ENCODE measurements around the gene RAPGEF2. TPM values are rescaled to one million over a fixed set of nuclear protein-coding genes. Genes with fewer than 3 reads are reported as not detected.

Gene RAPGEF2
- total RNA-seq, 1 donor from 2014 or later: 31.0 TPM

- DNase-seq (ENCODE audit: low spot score): no peak
- H3K4me1 Mint-ChIP-seq (ENCODE audit: low read depth): peaks cover 54% of the 10 kb centered on the region
- no peaks in the 10 kb centered on the region for H3K9me3 Mint-ChIP-seq (ENCODE audit: low read depth)
- no peak overlapping the region for H3K4me3 Mint-ChIP-seq (ENCODE audit: unreplicated experiment)
- no peaks in the 10 kb centered on the region for H3K27me3 Mint-ChIP-seq (ENCODE audit: low read depth)
- peaks cover 6% of the 10 kb centered on the region for H3K36me3 Mint-ChIP-seq (ENCODE audit: low read depth)
- TF ChIP-seq CTCF (IDR thresholded peaks at IDR 0.05): no peak
- peak overlapping the region; percentile 1 for H3K27ac Mint-ChIP-seq (ENCODE audit: unreplicated experiment)
Measured at GRCh38 chr4:159282329-159282728, 179.4 kb downstream of the RAPGEF2 start.

GRCh38 chr4:159282944-159283343 lies 180.1 kb downstream of the RAPGEF2 start:
- TF ChIP-seq CTCF (IDR thresholded peaks at IDR 0.05): no peak
- H3K9me3 Mint-ChIP-seq (ENCODE audit: low read depth): no peaks in the 10 kb centered on the region
- H3K27ac Mint-ChIP-seq (ENCODE audit: unreplicated experiment): no peak overlapping the region
- H3K4me3 Mint-ChIP-seq (ENCODE audit: unreplicated experiment): no peak overlapping the region
- H3K27me3 Mint-ChIP-seq (ENCODE audit: low read depth): no peaks in the 10 kb centered on the region
- peaks cover 54% of the 10 kb centered on the region for H3K4me1 Mint-ChIP-seq (ENCODE audit: low read depth)
- no peak for DNase-seq (ENCODE audit: low spot score)
- H3K36me3 Mint-ChIP-seq (ENCODE audit: low read depth): peaks cover 2% of the 10 kb centered on the region

GRCh38 chr4:159283696-159284095 lies 180.8 kb downstream of the RAPGEF2 start:
- Mint-ChIP-seq H3K9me3 (ENCODE audit: low read depth) (no peaks in the 10 kb centered on the region), H3K27me3 (ENCODE audit: low read depth) (no peaks in the 10 kb centered on the region), H3K4me3 (ENCODE audit: unreplicated experiment) (peak overlapping the region; percentile 0), H3K36me3 (ENCODE audit: low read depth) (peaks cover 5% of the 10 kb centered on the region), H3K4me1 (ENCODE audit: low read depth) (peaks cover 56% of the 10 kb centered on the region), H3K27ac (ENCODE audit: unreplicated experiment) (peak overlapping the region; percentile 76)
- TF ChIP-seq CTCF (IDR thresholded peaks at IDR 0.05): no peak
- no peak for DNase-seq (ENCODE audit: low spot score)

- H3K9me3 Mint-ChIP-seq (ENCODE audit: low read depth): no peaks in the 10 kb centered on the region
- H3K36me3 Mint-ChIP-seq (ENCODE audit: low read depth): peaks cover 6% of the 10 kb centered on the region
- TF ChIP-seq CTCF (IDR thresholded peaks at IDR 0.05): no peak
- peak overlapping the region; percentile 0 for H3K4me3 Mint-ChIP-seq (ENCODE audit: unreplicated experiment)
- H3K4me1 Mint-ChIP-seq (ENCODE audit: low read depth): peaks cover 60% of the 10 kb centered on the region
- no peak for DNase-seq (ENCODE audit: low spot score)
- no peaks in the 10 kb centered on the region for H3K27me3 Mint-ChIP-seq (ENCODE audit: low read depth)
- H3K27ac Mint-ChIP-seq (ENCODE audit: unreplicated experiment): peak overlapping the region; percentile 76
Measured at GRCh38 chr4:159284113-159284512, 181.2 kb downstream of the RAPGEF2 start.

- H3K27ac Mint-ChIP-seq (ENCODE audit: unreplicated experiment): peak overlapping the region; percentile 76
- H3K36me3 Mint-ChIP-seq (ENCODE audit: low read depth): peaks cover 6% of the 10 kb centered on the region
- no peaks in the 10 kb centered on the region for H3K27me3 Mint-ChIP-seq (ENCODE audit: low read depth)
- no peaks in the 10 kb centered on the region for H3K9me3 Mint-ChIP-seq (ENCODE audit: low read depth)
- H3K4me1 Mint-ChIP-seq (ENCODE audit: low read depth): peaks cover 66% of the 10 kb centered on the region
- no peak for TF ChIP-seq CTCF (IDR thresholded peaks at IDR 0.05)
- peak overlapping the region; percentile 29 for H3K4me3 Mint-ChIP-seq (ENCODE audit: unreplicated experiment)
- DNase-seq (ENCODE audit: low spot score): no peak
Measured at GRCh38 chr4:159284733-159285132, 181.9 kb downstream of the RAPGEF2 start.
